ENCODE data around the gene ZC3H10.

The ZC3H10 gene

GRCh38 chr12:56128670-56129205, 10.7 kb downstream of the ZC3H10 start:
- no peak for DNase-seq

- peak; percentile 92 for DNase-seq
Observed at GRCh38 chr12:56129206-56129941, 11.3 kb downstream of the ZC3H10 start.

- DNase-seq: no peak
Observed at GRCh38 chr12:56129942-56130495, 12.0 kb downstream of the ZC3H10 start.

- no peak for DNase-seq
Observed at GRCh38 chr12:56130876-56131275, 12.8 kb downstream of the ZC3H10 start.

GRCh38 chr12:56134897-56135296, 16.8 kb downstream of the ZC3H10 start:
- DNase-seq: no peak

- no peak for DNase-seq
Observed at GRCh38 chr12:56137853-56138571, 19.9 kb downstream of the ZC3H10 start.

- DNase-seq: no peak
Observed at GRCh38 chr12:56141946-56142784, 24.1 kb downstream of the ZC3H10 start.

- DNase-seq: no peak
Observed at GRCh38 chr12:56143217-56143616, 25.2 kb downstream of the ZC3H10 start.

- DNase-seq: no peak
Observed at GRCh38 chr12:56143870-56144269, 25.8 kb downstream of the ZC3H10 start.

- no peak for DNase-seq
Observed at GRCh38 chr12:56145217-56145616, 27.2 kb downstream of the ZC3H10 start.

- DNase-seq: no peak
Observed at GRCh38 chr12:56146492-56147460, 28.7 kb downstream of the ZC3H10 start.

GRCh38 chr12:56150563-56150962, 32.5 kb downstream of the ZC3H10 start:
- DNase-seq: no peak

- DNase-seq: peak; percentile 88
Observed at GRCh38 chr12:56151672-56152131, 33.6 kb downstream of the ZC3H10 start.

GRCh38 chr12:56152132-56152755, 34.2 kb downstream of the ZC3H10 start, which contains the start of gene MYL6B:
Gene MYL6B (plus strand): TSS chr12:56152587. CDS start chr12:56153919, 1,332 bp downstream.
- DNase-seq: peak; percentile 97

GRCh38 chr12:56152756-56153677, 35.0 kb downstream of the ZC3H10 start:
- DNase-seq: no peak

- DNase-seq: no peak
Observed at GRCh38 chr12:56153678-56154065, 35.6 kb downstream of the ZC3H10 start.

GRCh38 chr12:56154246-56154771, 36.2 kb downstream of the ZC3H10 start:
- DNase-seq: no peak

GRCh38 chr12:56154818-56155217, 36.8 kb downstream of the ZC3H10 start:
- no peak for DNase-seq

- no peak for DNase-seq
Observed at GRCh38 chr12:56155256-56155845, 37.3 kb downstream of the ZC3H10 start.

Data from islet precursor cell (in vitro differentiated cells).